GM21423 (cell line): ENCODE measurements around the gene SALL3.
"Not testable (repeated sequence)": the region's sequence is repeated elsewhere in the genome, so short reads cannot be mapped to it uniquely, and the experiment has no call there.

Experiments
- ATAC-seq: cut with Tn5 transposase; IDR thresholded peaks from one replicate; pipeline ENCODE4 v1.9.1; 2021; ENCODE audit warnings: mild to moderate bottlenecking, moderate library complexity; ENCODE audit not compliant: unreplicated experiment

The SALL3 gene

GRCh38 chr18:78979730-78980278 is at the start of gene SALL3:
Gene SALL3, plus strand, starts transcription at chr18:78979818. Its CDS starts 457 bp downstream, at chr18:78980275.
- ATAC-seq: no peak

GRCh38 chr18:78932281-78932680 is 47.3 kb upstream of the SALL3 start:
- ATAC-seq: no peak

GRCh38 chr18:78934003-78934402 is 45.6 kb upstream of the SALL3 start:
- no peak for ATAC-seq

GRCh38 chr18:78934551-78935225 is 44.9 kb upstream of the SALL3 start:
- no peak for ATAC-seq

GRCh38 chr18:78935406-78935805 is 44.2 kb upstream of the SALL3 start:
- ATAC-seq: no peak

- ATAC-seq: no peak
Measured at GRCh38 chr18:78936251-78937005, 43.2 kb upstream of the SALL3 start.

GRCh38 chr18:78937166-78937565 is 42.5 kb upstream of the SALL3 start:
- ATAC-seq: no peak

GRCh38 chr18:78939105-78939504 is 40.5 kb upstream of the SALL3 start:
- ATAC-seq: no peak

- no peak for ATAC-seq
Measured at GRCh38 chr18:78939734-78940494, 39.7 kb upstream of the SALL3 start.

- not testable (repeated sequence) for ATAC-seq
Measured at GRCh38 chr18:78942236-78942635, 37.4 kb upstream of the SALL3 start.

- ATAC-seq: no peak
Measured at GRCh38 chr18:78945628-78946027, 34.0 kb upstream of the SALL3 start.

- ATAC-seq: no peak
Measured at GRCh38 chr18:78947291-78947690, 32.3 kb upstream of the SALL3 start.

GRCh38 chr18:78948221-78948620 is 31.4 kb upstream of the SALL3 start:
- ATAC-seq: no peak

- ATAC-seq: no peak
Measured at GRCh38 chr18:78948707-78949106, 30.9 kb upstream of the SALL3 start.

- ATAC-seq: no peak
Measured at GRCh38 chr18:78949216-78949615, 30.4 kb upstream of the SALL3 start.

GRCh38 chr18:78950386-78950785 is 29.2 kb upstream of the SALL3 start:
- ATAC-seq: no peak

- ATAC-seq: no peak
Measured at GRCh38 chr18:78953566-78953965, 26.1 kb upstream of the SALL3 start.

GRCh38 chr18:78955051-78955450 is 24.6 kb upstream of the SALL3 start:
- ATAC-seq: no peak

GRCh38 chr18:78957140-78957539 is 22.5 kb upstream of the SALL3 start:
- no peak for ATAC-seq

- ATAC-seq: no peak
Measured at GRCh38 chr18:78960709-78961108, 18.9 kb upstream of the SALL3 start.

GRCh38 chr18:78962098-78962497 is 17.5 kb upstream of the SALL3 start:
- no peak for ATAC-seq
